GM20000 (cell line): ENCODE measurements around the gene APH1B.

Experiments used
- DNase-seq: peaks from one replicate; pipeline ENCODE4 v3.0.0; 2012; ENCODE audit warnings: low spot score
- TF ChIP-seq, protein P1 (sequence below): IDR thresholded peaks from 2 replicates; pipeline ENCODE4 v1.5.1; 2012; ENCODE audit warnings: mild to moderate bottlenecking, control low read depth; ENCODE audit errors: extremely low read depth, missing control alignments

Gene APH1B

DNA sequence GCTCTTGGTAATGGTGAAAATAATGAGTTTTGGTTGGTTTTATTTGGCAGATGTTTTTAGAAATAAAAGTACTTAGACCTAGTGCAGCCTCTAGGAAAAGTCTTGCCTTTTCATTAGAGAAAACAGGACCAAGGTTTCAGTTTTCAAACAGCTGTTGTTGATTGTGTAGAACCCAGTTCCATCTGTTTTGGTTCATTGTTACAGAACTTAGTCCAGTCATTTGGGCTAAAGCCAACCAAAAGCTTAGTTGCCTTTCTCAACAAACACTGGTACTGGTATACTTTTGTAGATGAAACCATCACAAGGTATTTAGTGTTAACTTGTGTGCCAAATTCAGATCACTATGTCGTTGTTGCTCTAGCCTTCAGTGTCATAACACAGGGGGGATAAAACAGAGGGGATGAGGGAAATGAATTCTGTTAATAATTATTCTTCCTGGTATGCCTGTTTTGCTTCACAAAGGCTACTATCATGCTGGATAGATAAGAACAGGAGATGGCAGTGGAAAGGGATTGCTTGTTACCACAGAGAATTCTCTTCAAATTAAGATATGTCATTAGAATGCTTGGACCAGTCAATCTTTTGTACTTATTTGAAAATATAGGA, 12.6 kb upstream of the APH1B start:
- DNase-seq, result no peak
- TF ChIP-seq, protein P1, sequence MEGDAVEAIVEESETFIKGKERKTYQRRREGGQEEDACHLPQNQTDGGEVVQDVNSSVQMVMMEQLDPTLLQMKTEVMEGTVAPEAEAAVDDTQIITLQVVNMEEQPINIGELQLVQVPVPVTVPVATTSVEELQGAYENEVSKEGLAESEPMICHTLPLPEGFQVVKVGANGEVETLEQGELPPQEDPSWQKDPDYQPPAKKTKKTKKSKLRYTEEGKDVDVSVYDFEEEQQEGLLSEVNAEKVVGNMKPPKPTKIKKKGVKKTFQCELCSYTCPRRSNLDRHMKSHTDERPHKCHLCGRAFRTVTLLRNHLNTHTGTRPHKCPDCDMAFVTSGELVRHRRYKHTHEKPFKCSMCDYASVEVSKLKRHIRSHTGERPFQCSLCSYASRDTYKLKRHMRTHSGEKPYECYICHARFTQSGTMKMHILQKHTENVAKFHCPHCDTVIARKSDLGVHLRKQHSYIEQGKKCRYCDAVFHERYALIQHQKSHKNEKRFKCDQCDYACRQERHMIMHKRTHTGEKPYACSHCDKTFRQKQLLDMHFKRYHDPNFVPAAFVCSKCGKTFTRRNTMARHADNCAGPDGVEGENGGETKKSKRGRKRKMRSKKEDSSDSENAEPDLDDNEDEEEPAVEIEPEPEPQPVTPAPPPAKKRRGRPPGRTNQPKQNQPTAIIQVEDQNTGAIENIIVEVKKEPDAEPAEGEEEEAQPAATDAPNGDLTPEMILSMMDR, result no peak

DNA sequence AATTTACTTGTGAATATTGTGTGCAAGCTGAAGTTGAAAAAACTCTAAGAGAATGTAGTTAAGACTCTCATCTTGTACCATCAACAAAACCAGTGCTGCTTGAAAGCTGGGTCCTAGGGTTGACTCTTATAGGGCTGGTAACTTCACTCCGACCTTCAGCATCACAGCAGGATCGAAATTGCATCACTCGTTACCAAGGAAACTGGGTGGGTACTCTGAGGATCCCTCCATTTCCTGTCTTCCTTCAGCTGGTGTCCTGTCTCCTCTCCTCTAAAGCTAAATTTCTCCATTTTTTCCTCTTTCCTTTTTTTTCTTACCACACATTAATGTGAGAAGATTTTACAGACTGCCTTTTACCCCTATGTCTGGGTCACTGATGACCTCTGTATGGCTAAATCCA, 3.0 kb upstream of the APH1B start:
- TF ChIP-seq, protein P1, result no peak
- no peak for DNase-seq

DNA sequence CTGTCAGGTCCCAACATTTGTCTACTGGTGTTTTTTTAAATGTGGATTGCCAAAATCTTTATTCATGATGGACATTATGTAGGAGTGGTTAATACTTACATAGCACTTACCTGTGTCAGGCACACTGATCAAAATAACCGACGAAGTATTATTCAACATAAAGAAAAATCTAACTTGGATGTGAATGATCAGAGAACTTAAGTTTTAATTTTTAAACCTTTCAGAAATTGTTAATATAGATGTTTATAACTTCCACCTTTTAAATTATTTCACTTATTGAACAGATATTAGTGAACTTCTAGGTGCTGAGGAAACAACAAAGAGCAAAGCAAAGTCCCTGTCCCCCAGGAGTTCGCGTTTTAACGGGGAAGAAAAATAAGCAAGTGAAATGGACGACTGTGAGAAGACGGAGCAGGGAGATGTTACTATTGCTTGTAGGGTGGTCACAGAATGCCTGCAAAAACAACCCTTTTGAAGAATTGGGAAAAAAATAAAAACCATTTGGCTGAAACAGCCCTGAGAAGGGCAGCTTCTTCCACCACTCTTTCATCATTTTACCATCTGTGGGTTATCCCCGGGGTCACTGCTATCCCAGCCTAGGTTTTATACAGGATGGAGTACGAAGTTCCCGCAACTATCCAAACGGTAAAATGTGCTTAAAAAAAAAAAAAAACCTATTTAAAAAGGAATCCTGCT, 915 bp upstream of the APH1B start:
- TF ChIP-seq, protein P1, result no peak
- no peak for DNase-seq

DNA sequence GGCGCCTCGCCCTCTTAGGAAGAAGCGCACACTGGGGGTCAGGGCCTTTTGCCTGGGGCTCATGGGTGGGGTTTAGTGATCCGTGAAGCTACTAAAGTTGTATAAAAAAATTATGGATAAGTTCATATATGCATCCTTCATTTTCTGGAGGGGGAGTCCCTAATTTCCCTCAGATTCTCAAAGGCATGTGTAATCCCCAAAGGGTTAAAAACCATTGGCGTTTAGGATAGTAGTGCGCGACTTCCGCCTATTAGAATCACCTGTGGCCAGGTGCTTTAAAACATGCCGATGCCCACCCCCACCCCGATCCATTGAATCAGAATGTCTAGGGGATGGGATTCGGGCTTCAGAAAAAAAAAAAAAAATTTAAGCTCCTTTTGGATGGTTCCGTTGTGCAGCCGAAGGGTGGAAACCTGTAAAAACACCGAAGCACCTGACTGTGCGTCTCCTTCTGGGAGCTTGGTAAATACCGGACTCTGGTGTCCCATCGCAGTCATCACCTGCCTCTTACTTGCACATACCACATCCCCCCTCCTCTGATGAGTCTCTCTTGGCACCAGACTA, 570 bp downstream of the APH1B start:
- TF ChIP-seq, protein P1, result no peak
- DNase-seq, result no peak

DNA sequence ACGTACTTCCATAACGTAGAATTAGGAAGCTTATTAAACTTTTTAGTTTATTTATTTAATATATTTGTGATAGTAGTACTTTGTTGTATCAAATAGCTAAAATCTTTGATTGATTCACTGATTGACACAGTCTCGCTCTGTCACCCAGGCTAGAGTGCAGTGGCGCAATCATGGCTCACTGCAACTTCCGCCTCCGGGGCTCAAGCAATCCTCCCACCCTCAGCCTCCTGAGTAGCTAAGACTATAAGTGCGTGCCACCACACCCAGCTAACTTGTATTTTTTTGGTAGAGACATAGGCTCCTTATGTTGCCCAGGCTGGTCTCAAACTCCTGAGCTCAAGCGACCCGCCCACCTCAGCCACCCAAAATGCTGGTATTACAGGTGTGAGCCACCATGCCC, 5.7 kb downstream of the APH1B start:
- TF ChIP-seq, protein P1, result no peak
- no peak for DNase-seq

DNA sequence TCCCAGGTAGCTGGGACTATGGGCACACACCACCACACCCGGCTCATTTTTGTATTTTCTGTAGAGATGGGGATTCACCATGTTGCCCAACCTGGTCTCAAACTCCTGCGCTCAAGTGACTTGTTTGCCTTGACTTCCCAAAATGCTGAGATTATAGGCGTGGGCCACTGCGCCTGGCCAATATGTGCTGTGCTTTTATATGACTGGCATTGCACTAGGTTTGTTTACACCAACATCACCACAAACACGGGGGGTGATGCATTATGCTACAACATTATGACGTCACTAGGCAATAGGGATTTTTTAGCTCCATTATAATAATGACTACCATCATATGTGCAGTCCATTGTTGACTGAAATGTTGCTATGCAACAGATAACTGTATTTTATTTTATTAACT, 6.9 kb downstream of the APH1B start:
- DNase-seq, result no peak
- TF ChIP-seq, protein P1, result no peak

DNA sequence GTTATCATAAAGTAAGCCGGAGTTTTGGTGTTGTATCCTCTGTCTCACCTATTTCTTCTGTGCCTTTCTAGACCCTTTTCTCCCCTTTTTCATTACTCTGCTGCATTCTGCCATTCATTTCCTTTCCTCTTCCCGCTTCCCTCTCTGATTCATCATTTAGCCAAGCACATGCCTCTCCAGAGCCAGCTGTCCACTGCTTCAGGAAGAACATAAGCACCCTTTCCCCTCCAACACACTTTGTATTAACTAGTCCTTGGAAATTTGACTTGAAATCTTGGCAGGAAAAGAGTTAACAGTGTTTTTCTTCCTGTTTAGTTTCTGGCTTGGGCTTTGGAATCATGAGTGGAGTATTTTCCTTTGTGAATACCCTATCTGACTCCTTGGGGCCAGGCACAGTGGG, 9.7 kb downstream of the APH1B start:
- TF ChIP-seq, protein P1, result no peak
- no peak for DNase-seq
